Endothelial cell of umbilical vein (primary cell): ENCODE results near the gene YBX1. TPM values are rescaled to one million over a fixed set of nuclear protein-coding genes. Genes with fewer than 3 reads are reported as not detected.

Experiments
- BruUV-seq: library from RNA; stranded (reverse); fragments of 400-500 nt; replicated peaks from 2 replicates; lab custom pipeline; 2021; lab: Mats Ljungman, UMichigan
- CTCF ChIA-PET: fragments of 300-600, 350-600 bp; sonication (Branson Sonifier 250); formaldehyde crosslinking; loops from one replicate; lab custom pipeline; 2021; ENCODE audit warnings: antibody characterized with exemption, inconsistent platforms; lab: Charles Lee
- POLR2A ChIA-PET: fragments of 300-600, 350-600 bp; sonication (Branson Sonifier 250); formaldehyde crosslinking; loops from one replicate; lab custom pipeline; 2021; ENCODE audit warnings: antibody characterized with exemption, inconsistent platforms; lab: Charles Lee
- DNase-seq: peaks from one replicate; pipeline ENCODE4 v3.0.0-alpha.2; 2011; ENCODE audit warnings: low read depth, low spot score
- FAIRE-seq: peaks from 2 replicates; lab custom pipeline; 2011; peaks lifted over from hg19 to GRCh38; lab: Jason Lieb, UNC
- H2AFZ ChIP-seq: 2 replicates; pipeline ENCODE4 v1.6.0; 2012; ENCODE audit warnings: low read depth, low read length, control low read depth, inconsistent platforms
- H3K27ac ChIP-seq: 2 replicates; pipeline ENCODE4 v1.5.1; 2011; ENCODE audit warnings: low read depth, mild to moderate bottlenecking, control low read depth, low read length, moderate library complexity; ENCODE audit not compliant: insufficient read depth
- H3K27me3 ChIP-seq, 2 experiments: 2 replicates each; pipeline versions ENCODE4 v1.6.0 to v1.6.1; 2011; ENCODE audit warnings: low read length in 2 of 2, mixed read lengths in 1 of 2; ENCODE audit not compliant: control insufficient read depth in 2 of 2, insufficient read depth in 2 of 2
- H3K36me3 ChIP-seq, 2 experiments: 2 replicates in 1 of 2; 3 replicates in 1 of 2; pipeline ENCODE4 v1.5.1; 2011; ENCODE audit warnings: low read length in 2 of 2, mild to moderate bottlenecking in 1 of 2, moderate library complexity in 1 of 2; ENCODE audit not compliant: control insufficient read depth in 2 of 2, insufficient read depth in 2 of 2; ENCODE audit errors: extremely low read depth in 1 of 2
- H3K4me1 ChIP-seq: 3 replicates; pipeline ENCODE4 v1.5.1; 2011; ENCODE audit warnings: mild to moderate bottlenecking, low read length; ENCODE audit not compliant: control insufficient read depth, insufficient read depth; ENCODE audit errors: extremely low read depth
- H3K4me2 ChIP-seq: 2 replicates; pipeline ENCODE4 v1.6.1; 2011; ENCODE audit warnings: low read length, control low read depth, mixed read lengths; ENCODE audit not compliant: insufficient read depth
- H3K4me3 ChIP-seq, 3 experiments: fragments of 200-600 bp in 1 of 3; sonication (generic), shearing (Covaris generic) in 1 of 3; replicated peaks in 1 of 3; 2 replicates each; pipeline ENCODE4 v1.5.1; 2011 to 2016; ENCODE audit warnings: control low read depth in 3 of 3, low read length in 3 of 3, mild to moderate bottlenecking in 2 of 3, inconsistent platforms in 1 of 3, low read depth in 1 of 3, moderate library complexity in 1 of 3; ENCODE audit not compliant: insufficient read depth in 1 of 3
- H3K79me2 ChIP-seq: 2 replicates; pipeline ENCODE4 v1.6.0; 2012; ENCODE audit warnings: low read length, inconsistent platforms; ENCODE audit not compliant: control insufficient read depth, insufficient read depth
- H3K9ac ChIP-seq: replicated peaks from 2 replicates; pipeline ENCODE3; 2011; ENCODE audit warnings: low read length, control low read depth; ENCODE audit not compliant: insufficient read depth; ENCODE audit errors: extremely low read depth
- H3K9me1 ChIP-seq: replicated peaks from 3 replicates; pipeline ENCODE4 v1.6.0; 2011; ENCODE audit warnings: mild to moderate bottlenecking, low read length; ENCODE audit not compliant: control insufficient read depth, insufficient read depth; ENCODE audit errors: extremely low read depth
- H3K9me3 ChIP-seq: replicated peaks from 2 replicates; pipeline ENCODE4 v1.5.1; 2012; ENCODE audit warnings: low read length, inconsistent platforms; ENCODE audit not compliant: control insufficient read depth, insufficient read depth
- H4K20me1 ChIP-seq: replicated peaks from 2 replicates; pipeline ENCODE3; 2011; ENCODE audit warnings: mild to moderate bottlenecking, low read length; ENCODE audit not compliant: control insufficient read depth, insufficient read depth; ENCODE audit errors: extremely low read depth
- CTCF ChIP-seq, 2 donors: IDR thresholded peaks; 1 replicate in 1 of 2; 2 replicates in 1 of 2; pipeline ENCODE4 v1.5.1; 2011; ENCODE audit warnings: low read length in 2 of 2, mild to moderate bottlenecking in 2 of 2, moderate library complexity in 2 of 2, control low read depth in 1 of 2, inconsistent platforms in 1 of 2, low read depth in 1 of 2; ENCODE audit not compliant: insufficient read depth in 1 of 2; ENCODE audit errors: extremely low read depth in 1 of 2
- EZH2 ChIP-seq: IDR thresholded peaks from 2 replicates; pipeline ENCODE4 v1.6.1; 2012; ENCODE audit warnings: borderline replicate concordance, low read depth, mild to moderate bottlenecking, moderate library complexity, low read length, inconsistent platforms; ENCODE audit not compliant: severe bottlenecking
- FOS ChIP-seq: IDR thresholded peaks from 2 replicates; pipeline ENCODE4 v1.6.1; 2011; ENCODE audit warnings: mild to moderate bottlenecking, low read length, moderate library complexity, borderline replicate concordance; ENCODE audit not compliant: insufficient read depth
- GATA2 ChIP-seq: IDR thresholded peaks from 2 replicates; pipeline ENCODE4 v1.7.0; 2011; ENCODE audit warnings: low read depth, mild to moderate bottlenecking, moderate library complexity, mixed read lengths, low read length; ENCODE audit not compliant: insufficient read length, insufficient read depth
- JUN ChIP-seq: IDR thresholded peaks from 2 replicates; pipeline ENCODE4 v1.6.1; 2011; ENCODE audit warnings: borderline replicate concordance, low read depth; ENCODE audit not compliant: insufficient read length, insufficient read depth
- MAX ChIP-seq: IDR thresholded peaks from 2 replicates; pipeline ENCODE4 v1.6.1; 2011; ENCODE audit not compliant: insufficient read depth, insufficient read length
- MYC ChIP-seq: IDR thresholded peaks from one replicate; pipeline ENCODE4 v1.6.1; 2011; ENCODE audit warnings: mild to moderate bottlenecking, low read depth, low read length
- POLR2A ChIP-seq: IDR thresholded peaks from 2 replicates; pipeline ENCODE4 v1.6.1; 2012; ENCODE audit warnings: low read depth, mild to moderate bottlenecking, control low read depth, low read length
- POLR2AphosphoS5 ChIP-seq: IDR thresholded peaks from 2 replicates; pipeline ENCODE4 v1.6.1; 2012; ENCODE audit warnings: low read depth, mild to moderate bottlenecking, control low read depth, low read length, moderate library complexity; ENCODE audit not compliant: insufficient read depth
- dilution Hi-C: fragments of 300-500 bp; cut with MboI; formaldehyde crosslinking; loops from one replicate; pipeline ENCODE4 v1.15.0; 2019; ENCODE audit warnings: low sequenced_read_pairs; ENCODE audit not compliant: extremely low pct_ligation_motif_present
- intact Hi-C: fragments of 100-400 bp; cut with micrococcal nuclease; formaldehyde crosslinking; loops from one replicate; pipeline ENCODE4 v1.10.0; 2022
- polyA plus RNA-seq, 4 experiments: library from polyadenylated mRNA; depleted of rRNA in 3 of 4; stranded (reverse) in 3 of 4; unstranded in 1 of 4; fragments of >200 nt; gene quantifications; 2 replicates each; pipeline versions ENCODE4 v1.2.1 to v1.2.3, GENCODE V29; 2011 to 2012; ENCODE audit warnings: missing spikeins in 1 of 4
- total RNA-seq: library from RNA; stranded (reverse); gene quantifications from 2 replicates; pipeline ENCODE4 v1.2.3, GENCODE V29; 2021

Gene YBX1
- total and polyA plus RNA-seq, 2 donors (not counting 3 experiments of a cell fraction or from before 2014, with no cell fraction given) = 430 to 783 TPM

GRCh38 chr1:42698081-42698813, 16.0 kb downstream of the YBX1 start:
- no peak overlapping the region for H3K27ac ChIP-seq
- dilution Hi-C loops = no loop called here

More at GRCh38 chr1:42698081-42698813, 16.0 kb downstream of the YBX1 start:
- Histone ChIP-seq H3K4me2 (no peak overlapping the region), H3K36me3 (peaks cover 39 to 57% of the 10 kb centered on the region in 2 experiments), H3K27me3 (no peaks in the 10 kb centered on the region), H3K4me1 (no peaks in the 10 kb centered on the region), H3K9me1 (no peaks in the 10 kb centered on the region), H3K4me3 (no peak overlapping the region), H3K79me2 (peaks cover 77% of the 10 kb centered on the region), H3K9me3 (no peaks in the 10 kb centered on the region), H4K20me1 (peaks cover 12% of the 10 kb centered on the region), H3K9ac (no peak overlapping the region), H2AFZ (no peak overlapping the region)
- ChIA-PET CTCF (no interaction called here), POLR2A (no interaction called here)
- BruUV-seq = no TSS peak
- no peak for DNase-seq
- FAIRE-seq = no peak
- intact Hi-C loops = no loop called here
- TF ChIP-seq MAX (no peak), EZH2 (no peak), CTCF (IDR thresholded peaks at IDR 0.05; ENCODE audit: extremely low read depth in 1 of 2, insufficient read depth in 1 of 2, low read depth in 1 of 2, low read length in 2 of 2) (no peak), GATA2 (no peak), JUN (no peak), POLR2A (no peak), FOS (no peak), POLR2AphosphoS5 (no peak), MYC (no peak)
